OCI-LY1 (cell line): ENCODE measurements around the gene SLC35G6.

Experiments used
- H2AFZ ChIP-seq: fragments of 200-600 bp; sonication (generic), shearing (Covaris generic); 2 replicates; pipeline ENCODE4 v1.6.0; 2014; ENCODE audit warnings: antibody characterized with exemption, mild to moderate bottlenecking, low read length
- H3F3A ChIP-seq: fragments of 200-600 bp; sonication (generic), shearing (Covaris generic); 2 replicates; pipeline ENCODE4 v1.6.0; 2014; ENCODE audit warnings: mild to moderate bottlenecking, antibody characterized with exemption, low read length, moderate library complexity; ENCODE audit not compliant: insufficient read depth
- H3K27ac ChIP-seq: fragments of 200-600 bp; sonication (generic); 2 replicates; pipeline ENCODE4 v1.5.1; 2014; ENCODE audit warnings: low read length, mixed run types, mild to moderate bottlenecking, low read depth; ENCODE audit not compliant: poor library complexity, severe bottlenecking
- H3K27me3 ChIP-seq: fragments of 200-600 bp; sonication (generic); 2 replicates; pipeline ENCODE4 v1.6.0; 2014; ENCODE audit warnings: antibody characterized with exemption, mild to moderate bottlenecking, low read length, moderate library complexity; ENCODE audit not compliant: insufficient read depth
- H3K36me3 ChIP-seq: fragments of 200-600 bp; sonication (generic); 2 replicates; pipeline ENCODE4 v1.6.1; 2014; ENCODE audit warnings: mild to moderate bottlenecking, antibody characterized with exemption, low read length, moderate library complexity, mixed read lengths; ENCODE audit not compliant: insufficient read depth
- H3K4me1 ChIP-seq: fragments of 200-600 bp; sonication (generic); 2 replicates; pipeline ENCODE4 v1.5.1; 2014; ENCODE audit warnings: mild to moderate bottlenecking, low read length, moderate library complexity; ENCODE audit not compliant: insufficient read depth, severe bottlenecking
- H3K4me2 ChIP-seq: fragments of 200-600 bp; sonication (generic), shearing (Covaris generic); 2 replicates; pipeline ENCODE4 v1.6.1; 2014; ENCODE audit warnings: low read length
- H3K4me3 ChIP-seq: fragments of 200-600 bp; sonication (generic); 2 replicates; pipeline ENCODE4 v1.5.1; 2014; ENCODE audit warnings: low read length, low read depth, mild to moderate bottlenecking, mixed read lengths; ENCODE audit not compliant: poor library complexity, severe bottlenecking
- H3K79me2 ChIP-seq: fragments of 200-600 bp; shearing (Covaris generic); 2 replicates; pipeline ENCODE4 v1.6.1; 2016; ENCODE audit warnings: mixed run types, low read length, mixed read lengths; ENCODE audit not compliant: insufficient read depth
- H3K9ac ChIP-seq: fragments of 200-600 bp; sonication (generic), shearing (Covaris generic); 2 replicates; pipeline ENCODE4 v1.6.1; 2014; ENCODE audit warnings: mild to moderate bottlenecking, low read length, mixed read lengths
- H3K9me2 ChIP-seq: fragments of 200-600 bp; sonication (generic), shearing (Covaris generic); 2 replicates; pipeline ENCODE4 v1.6.1; 2014; ENCODE audit warnings: low read depth, mild to moderate bottlenecking, low read length, mixed read lengths
- H3K9me3 ChIP-seq: fragments of 200-600 bp; shearing (Covaris generic); 2 replicates; pipeline ENCODE4 v1.6.1; 2014; ENCODE audit warnings: low read length, mixed read lengths
- H4K20me1 ChIP-seq: fragments of 200-600 bp; sonication (generic), shearing (Covaris generic); 2 replicates; pipeline ENCODE4 v1.6.0; 2016; ENCODE audit warnings: mild to moderate bottlenecking, low read length; ENCODE audit not compliant: insufficient read depth
- EZH2 ChIP-seq: fragments of 200-600 bp; sonication (generic), shearing (Covaris generic); IDR thresholded peaks from 2 replicates; pipeline ENCODE4 v1.8.0; 2017; ENCODE audit warnings: borderline replicate concordance, mixed run types, mild to moderate bottlenecking, antibody characterized with exemption, low read length, moderate library complexity, mixed read lengths
- TF ChIP-seq, protein P1 (sequence below): fragments of 200-600 bp; sonication (generic), shearing (Covaris generic); IDR thresholded peaks from 2 replicates; pipeline ENCODE4 v1.5.1; 2017; ENCODE audit warnings: mild to moderate bottlenecking, antibody characterized with exemption, low read length, moderate library complexity, mixed read lengths

SLC35G6 gene

GRCh38 chr17:7462474-7463371 lies 18.5 kb upstream of the SLC35G6 start:
- H3K4me1 ChIP-seq: peaks cover 14% of the 10 kb centered on the region
- no peak overlapping the region for H3K9ac ChIP-seq
- H3F3A ChIP-seq: no peaks in the 10 kb centered on the region
- H3K9me3 ChIP-seq: no peaks in the 10 kb centered on the region
- H4K20me1 ChIP-seq: no peaks in the 10 kb centered on the region
- no peak overlapping the region for H3K4me3 ChIP-seq
- H3K9me2 ChIP-seq: no peaks in the 10 kb centered on the region
- peaks cover 37% of the 10 kb centered on the region for H3K36me3 ChIP-seq
- no peak overlapping the region for H3K4me2 ChIP-seq
- no peak overlapping the region for H3K27ac ChIP-seq
- no peak for TF ChIP-seq EZH2
- TF ChIP-seq, protein P1, sequence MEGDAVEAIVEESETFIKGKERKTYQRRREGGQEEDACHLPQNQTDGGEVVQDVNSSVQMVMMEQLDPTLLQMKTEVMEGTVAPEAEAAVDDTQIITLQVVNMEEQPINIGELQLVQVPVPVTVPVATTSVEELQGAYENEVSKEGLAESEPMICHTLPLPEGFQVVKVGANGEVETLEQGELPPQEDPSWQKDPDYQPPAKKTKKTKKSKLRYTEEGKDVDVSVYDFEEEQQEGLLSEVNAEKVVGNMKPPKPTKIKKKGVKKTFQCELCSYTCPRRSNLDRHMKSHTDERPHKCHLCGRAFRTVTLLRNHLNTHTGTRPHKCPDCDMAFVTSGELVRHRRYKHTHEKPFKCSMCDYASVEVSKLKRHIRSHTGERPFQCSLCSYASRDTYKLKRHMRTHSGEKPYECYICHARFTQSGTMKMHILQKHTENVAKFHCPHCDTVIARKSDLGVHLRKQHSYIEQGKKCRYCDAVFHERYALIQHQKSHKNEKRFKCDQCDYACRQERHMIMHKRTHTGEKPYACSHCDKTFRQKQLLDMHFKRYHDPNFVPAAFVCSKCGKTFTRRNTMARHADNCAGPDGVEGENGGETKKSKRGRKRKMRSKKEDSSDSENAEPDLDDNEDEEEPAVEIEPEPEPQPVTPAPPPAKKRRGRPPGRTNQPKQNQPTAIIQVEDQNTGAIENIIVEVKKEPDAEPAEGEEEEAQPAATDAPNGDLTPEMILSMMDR: no peak
- no peaks in the 10 kb centered on the region for H3K79me2 ChIP-seq
- H2AFZ ChIP-seq: no peak overlapping the region
- no peaks in the 10 kb centered on the region for H3K27me3 ChIP-seq

DNA sequence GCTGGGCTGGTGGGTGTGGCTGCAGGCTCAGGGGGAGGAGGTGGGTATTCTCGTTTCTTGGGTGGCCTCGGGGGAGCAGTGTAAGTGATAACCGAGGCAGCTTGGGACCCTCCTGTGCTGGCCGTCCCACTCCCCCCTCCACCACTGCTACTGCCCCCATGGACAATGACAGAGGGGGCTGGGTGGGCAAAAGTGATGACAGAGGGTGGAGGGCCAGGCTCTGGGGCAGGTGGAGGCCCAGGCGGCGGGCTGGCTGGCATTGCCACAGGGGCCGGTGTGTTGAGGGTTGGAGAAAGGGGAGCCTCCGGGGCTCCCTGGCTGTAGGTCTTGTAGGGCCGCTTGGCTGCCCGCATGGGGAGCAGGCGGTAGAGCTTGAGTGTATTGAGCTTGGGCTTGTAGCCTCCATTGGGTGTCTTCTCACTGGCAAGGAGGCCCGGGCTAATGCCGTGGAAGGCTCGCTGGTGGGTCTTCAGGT lies 17.8 kb upstream of the SLC35G6 start:
- no peak overlapping the region for H3K27ac ChIP-seq
- no peaks in the 10 kb centered on the region for H3K79me2 ChIP-seq
- TF ChIP-seq, protein P1: no peak
- TF ChIP-seq EZH2: no peak
- no peaks in the 10 kb centered on the region for H3K27me3 ChIP-seq
- H3K9me2 ChIP-seq: no peaks in the 10 kb centered on the region
- no peak overlapping the region for H2AFZ ChIP-seq
- no peak overlapping the region for H3K9ac ChIP-seq
- H3K9me3 ChIP-seq: no peaks in the 10 kb centered on the region
- H3K4me2 ChIP-seq: no peak overlapping the region
- no peak overlapping the region for H3K4me3 ChIP-seq
- H4K20me1 ChIP-seq: no peaks in the 10 kb centered on the region
- peaks cover 37% of the 10 kb centered on the region for H3K36me3 ChIP-seq
- H3F3A ChIP-seq: no peaks in the 10 kb centered on the region
- peaks cover 20% of the 10 kb centered on the region for H3K4me1 ChIP-seq

DNA sequence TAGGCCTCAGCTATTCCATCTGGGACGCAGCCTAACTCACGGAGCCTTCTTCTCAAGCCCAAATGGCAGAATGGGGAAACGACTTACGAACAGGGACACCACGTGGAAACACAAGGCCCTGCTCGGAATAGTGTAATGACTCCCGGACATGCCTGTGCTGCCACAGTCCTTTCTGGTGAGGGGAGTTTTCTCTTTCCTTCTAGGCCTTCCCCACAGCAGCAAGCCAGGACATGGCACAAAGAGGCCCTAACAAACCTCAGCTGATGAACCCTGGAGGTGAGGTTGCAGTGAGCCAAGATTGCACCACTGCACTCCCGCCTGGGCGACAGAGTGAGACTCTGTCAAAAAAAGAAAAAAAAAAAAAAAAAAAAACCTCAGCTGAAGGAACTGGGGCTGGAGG lies 17.2 kb upstream of the SLC35G6 start:
- no peak overlapping the region for H2AFZ ChIP-seq

More for the DNA sequence above, 17.2 kb upstream of the SLC35G6 start:
- peaks cover 37% of the 10 kb centered on the region for H3K36me3 ChIP-seq
- H3K9me3 ChIP-seq: no peaks in the 10 kb centered on the region
- no peaks in the 10 kb centered on the region for H3K79me2 ChIP-seq
- no peak overlapping the region for H3K4me3 ChIP-seq
- no peaks in the 10 kb centered on the region for H4K20me1 ChIP-seq
- no peak overlapping the region for H3K27ac ChIP-seq
- no peak for TF ChIP-seq EZH2
- H3F3A ChIP-seq: no peaks in the 10 kb centered on the region
- peaks cover 20% of the 10 kb centered on the region for H3K4me1 ChIP-seq
- H3K4me2 ChIP-seq: no peak overlapping the region
- no peak overlapping the region for H3K9ac ChIP-seq
- no peaks in the 10 kb centered on the region for H3K27me3 ChIP-seq
- no peaks in the 10 kb centered on the region for H3K9me2 ChIP-seq
